Measurements from ENCODE around the gene NME8. TPM values are rescaled to one million over a fixed set of nuclear protein-coding genes. Genes with fewer than 3 reads are reported as not detected.

NME8 gene
- total RNA-seq, 1 experiment from 2014 or later, result not detected

GRCh38 chr7:37923996-37924395, 75.6 kb downstream of the NME8 start:
- Histone ChIP-seq H3K27me3 (ENCODE audit: insufficient read depth, low read length) (no peaks in the 10 kb centered on the region), H3K4me1 (ENCODE audit: control insufficient read depth in 1 of 2, insufficient read depth in 2 of 2, low read length in 2 of 2) (peaks cover 6 to 11% of the 10 kb centered on the region in 2 experiments; a peak in 2 of 4 replicates), H3K4me2 (ENCODE audit: low read length) (no peak overlapping the region), H3K9me2 (ENCODE audit: insufficient read depth) (no peaks in the 10 kb centered on the region), H3K27ac (ENCODE audit: low read depth, low read length) (no peak overlapping the region), H3K4me3 (replicated peaks in 1 of 2; ENCODE audit: low read depth in 1 of 2, low read length in 2 of 2) (no peak overlapping the region), H2AFZ (ENCODE audit: low read depth, low read length, poor library complexity, severe bottlenecking) (no peak overlapping the region), H3K79me2 (ENCODE audit: insufficient read depth, low read length) (peaks cover 12% of the 10 kb centered on the region), H3K9ac (ENCODE audit: low read length) (no peak overlapping the region), H3K9me3 (ENCODE audit: control insufficient read depth in 1 of 2, insufficient read depth in 1 of 2, low read depth in 1 of 2, low read length in 2 of 2) (peaks cover 0 to 5% of the 10 kb centered on the region in 2 experiments; a peak in 1 of 4 replicates), H3K36me3 (ENCODE audit: control insufficient read depth in 1 of 2, insufficient read depth in 2 of 2, low read length in 2 of 2) (0 out of 4 replicates have a peak, but pooled peaks cover 0 to 4% of the 10 kb centered on the region in 2 experiments), H4K20me1 (ENCODE audit: insufficient read depth) (no peaks in the 10 kb centered on the region)
- ATAC-seq, result no peak
- intact Hi-C loops (cut with micrococcal nuclease), result no loop called here
- RAD21 ChIA-PET (ENCODE audit: low non-redundant PET in 1 of 2, low total read pairs in 2 of 2, uncharacterized antibody in 2 of 2, unreplicated experiment in 2 of 2), result no interaction called here
- DNase-seq (ENCODE audit: low read depth, low spot score), result no peak
- BruUV-seq (replicated peaks), result no TSS peak
- CTCF ChIA-PET, result no interaction called here
- POLR2A ChIA-PET, result no interaction called here
- TF ChIP-seq CTCF (IDR thresholded peaks at IDR 0.05 in 2 of 3, conservative IDR thresholded peaks at IDR 0.05 in 1 of 3; ENCODE audit: borderline replicate concordance in 1 of 3, insufficient read depth in 1 of 3, low read depth in 2 of 3, low read length in 2 of 3) (no peak), SRF (IDR thresholded peaks at IDR 0.05; ENCODE audit: low read depth) (no peak), POLR2AphosphoS5 (IDR thresholded peaks at IDR 0.05; ENCODE audit: low read depth, low read length) (no peak), EGR1 (IDR thresholded peaks at IDR 0.05; ENCODE audit: low read depth) (no peak), POLR2A (IDR thresholded peaks at IDR 0.05; ENCODE audit: borderline replicate concordance, extremely low read depth, insufficient read depth, insufficient read length) (no peak)

GRCh38 chr7:37924491-37925041, 76.2 kb downstream of the NME8 start:
- Histone ChIP-seq H4K20me1 (ENCODE audit: insufficient read depth) (no peaks in the 10 kb centered on the region), H3K4me1 (ENCODE audit: control insufficient read depth in 1 of 2, insufficient read depth in 2 of 2, low read length in 2 of 2) (peaks cover 6 to 11% of the 10 kb centered on the region in 2 experiments; a peak in 2 of 4 replicates), H3K79me2 (ENCODE audit: insufficient read depth, low read length) (peaks cover 12% of the 10 kb centered on the region), H3K4me3 (replicated peaks in 1 of 2; ENCODE audit: low read depth in 1 of 2, low read length in 2 of 2) (no peak overlapping the region), H3K9me3 (ENCODE audit: control insufficient read depth in 1 of 2, insufficient read depth in 1 of 2, low read depth in 1 of 2, low read length in 2 of 2) (peaks cover 0 to 5% of the 10 kb centered on the region in 2 experiments; a peak in 1 of 4 replicates), H3K4me2 (ENCODE audit: low read length) (no peak overlapping the region), H3K9ac (ENCODE audit: low read length) (no peak overlapping the region), H3K9me2 (ENCODE audit: insufficient read depth) (no peaks in the 10 kb centered on the region), H3K27me3 (ENCODE audit: insufficient read depth, low read length) (no peaks in the 10 kb centered on the region), H2AFZ (ENCODE audit: low read depth, low read length, poor library complexity, severe bottlenecking) (no peak overlapping the region), H3K27ac (ENCODE audit: low read depth, low read length) (no peak overlapping the region), H3K36me3 (ENCODE audit: control insufficient read depth in 1 of 2, insufficient read depth in 2 of 2, low read length in 2 of 2) (0 out of 4 replicates have a peak, but pooled peaks cover 0 to 4% of the 10 kb centered on the region in 2 experiments)
- CTCF ChIA-PET, result no interaction called here
- DNase-seq (ENCODE audit: low read depth, low spot score), result no peak
- no peak for ATAC-seq
- intact Hi-C loops (cut with micrococcal nuclease), result no loop called here
- POLR2A ChIA-PET, result no interaction called here
- BruUV-seq (replicated peaks), result no TSS peak
- RAD21 ChIA-PET (ENCODE audit: low non-redundant PET in 1 of 2, low total read pairs in 2 of 2, uncharacterized antibody in 2 of 2, unreplicated experiment in 2 of 2), result no interaction called here
- TF ChIP-seq TCF7L2 (IDR thresholded peaks at IDR 0.05; ENCODE audit: borderline replicate concordance, extremely low read depth, insufficient read depth, insufficient read length) (no peak), CBX3 (IDR thresholded peaks at IDR 0.05; ENCODE audit: low read depth) (no peak), EZH2 (IDR thresholded peaks at IDR 0.05) (no peak), CEBPB (IDR thresholded peaks at IDR 0.05; ENCODE audit: low read depth) (no peak), SIN3A (IDR thresholded peaks at IDR 0.05; ENCODE audit: low read depth) (no peak), YY1 (IDR thresholded peaks at IDR 0.05; ENCODE audit: extremely low read depth, insufficient replicate concordance, low read depth, low read length) (no peak), ATF3 (IDR thresholded peaks at IDR 0.05) (no peak), POLR2A (IDR thresholded peaks at IDR 0.05; ENCODE audit: borderline replicate concordance, extremely low read depth, insufficient read depth, insufficient read length) (no peak), EGR1 (IDR thresholded peaks at IDR 0.05; ENCODE audit: low read depth) (no peak), MAX (IDR thresholded peaks at IDR 0.05) (no peak), EZH2phosphoT487 (IDR thresholded peaks at IDR 0.05; ENCODE audit: borderline replicate concordance) (no peak), POLR2AphosphoS5 (IDR thresholded peaks at IDR 0.05; ENCODE audit: low read depth, low read length) (no peak), SP1 (IDR thresholded peaks at IDR 0.05; ENCODE audit: low read depth) (no peak)
- TF ChIP-seq, protein P1, sequence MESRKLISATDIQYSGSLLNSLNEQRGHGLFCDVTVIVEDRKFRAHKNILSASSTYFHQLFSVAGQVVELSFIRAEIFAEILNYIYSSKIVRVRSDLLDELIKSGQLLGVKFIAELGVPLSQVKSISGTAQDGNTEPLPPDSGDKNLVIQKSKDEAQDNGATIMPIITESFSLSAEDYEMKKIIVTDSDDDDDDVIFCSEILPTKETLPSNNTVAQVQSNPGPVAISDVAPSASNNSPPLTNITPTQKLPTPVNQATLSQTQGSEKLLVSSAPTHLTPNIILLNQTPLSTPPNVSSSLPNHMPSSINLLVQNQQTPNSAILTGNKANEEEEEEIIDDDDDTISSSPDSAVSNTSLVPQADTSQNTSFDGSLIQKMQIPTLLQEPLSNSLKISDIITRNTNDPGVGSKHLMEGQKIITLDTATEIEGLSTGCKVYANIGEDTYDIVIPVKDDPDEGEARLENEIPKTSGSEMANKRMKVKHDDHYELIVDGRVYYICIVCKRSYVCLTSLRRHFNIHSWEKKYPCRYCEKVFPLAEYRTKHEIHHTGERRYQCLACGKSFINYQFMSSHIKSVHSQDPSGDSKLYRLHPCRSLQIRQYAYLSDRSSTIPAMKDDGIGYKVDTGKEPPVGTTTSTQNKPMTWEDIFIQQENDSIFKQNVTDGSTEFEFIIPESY (IDR thresholded peaks at IDR 0.05; ENCODE audit: extremely low read depth, insufficient replicate concordance, low read length), result no peak
